ENCODE measurements around the gene ARPP21.
A peak's percentile ranks its signal among the peaks of the same experiment; 100 is the strongest.

The ARPP21 gene

GRCh38 chr3:35745802-35746484 is 106.6 kb downstream of the ARPP21 start:
- TF ChIP-seq GATA3 (IDR thresholded peaks at IDR 0.05; ENCODE audit: low read depth, low read length) = no peak

- TF ChIP-seq GATA2 (IDR thresholded peaks at IDR 0.05; ENCODE audit: low read depth, low read length) = no peak
- TF ChIP-seq GATA3 (IDR thresholded peaks at IDR 0.05; ENCODE audit: low read depth, low read length) = no peak
These were observed 107.2 kb downstream of the ARPP21 start for GRCh38 chr3:35746492-35746891.

GRCh38 chr3:35748144-35748543 is 108.8 kb downstream of the ARPP21 start:
- TF ChIP-seq GATA2 (IDR thresholded peaks at IDR 0.05; ENCODE audit: low read depth, low read length) = no peak
- TF ChIP-seq GATA3 (IDR thresholded peaks at IDR 0.05; ENCODE audit: low read depth, low read length) = no peak

- TF ChIP-seq GATA2 (IDR thresholded peaks at IDR 0.05; ENCODE audit: low read depth, low read length) (no peak), GATA3 (IDR thresholded peaks at IDR 0.05; ENCODE audit: low read depth, low read length) (no peak)
These were observed 111.9 kb downstream of the ARPP21 start for GRCh38 chr3:35751207-35751606.

GRCh38 chr3:35757991-35758757 is 118.8 kb downstream of the ARPP21 start:
- TF ChIP-seq GATA3 (IDR thresholded peaks at IDR 0.05; ENCODE audit: low read depth, low read length) = no peak
- no peak for TF ChIP-seq GATA2 (IDR thresholded peaks at IDR 0.05; ENCODE audit: low read depth, low read length)

- no peak for TF ChIP-seq GATA3 (IDR thresholded peaks at IDR 0.05; ENCODE audit: low read depth, low read length)
These were observed 120.8 kb downstream of the ARPP21 start for GRCh38 chr3:35760146-35760545.

GRCh38 chr3:35761311-35761710 is 122.0 kb downstream of the ARPP21 start:
- TF ChIP-seq GATA2 (IDR thresholded peaks at IDR 0.05; ENCODE audit: low read depth, low read length) (no peak), GATA3 (IDR thresholded peaks at IDR 0.05; ENCODE audit: low read depth, low read length) (no peak)

GRCh38 chr3:35772381-35773015 is 133.2 kb downstream of the ARPP21 start:
- TF ChIP-seq GATA2 (IDR thresholded peaks at IDR 0.05; ENCODE audit: low read depth, low read length) (no peak), GATA3 (IDR thresholded peaks at IDR 0.05; ENCODE audit: low read depth, low read length) (no peak)

- TF ChIP-seq GATA2 (IDR thresholded peaks at IDR 0.05; ENCODE audit: low read depth, low read length) (no peak), GATA3 (IDR thresholded peaks at IDR 0.05; ENCODE audit: low read depth, low read length) (no peak)
These were observed 134.1 kb downstream of the ARPP21 start for GRCh38 chr3:35773417-35773816.

- no peak for TF ChIP-seq GATA3 (IDR thresholded peaks at IDR 0.05; ENCODE audit: low read depth, low read length)
- no peak for TF ChIP-seq GATA2 (IDR thresholded peaks at IDR 0.05; ENCODE audit: low read depth, low read length)
These were observed 137.0 kb downstream of the ARPP21 start for GRCh38 chr3:35776346-35776745.

- TF ChIP-seq GATA3 (IDR thresholded peaks at IDR 0.05; ENCODE audit: low read depth, low read length) (no peak), GATA2 (IDR thresholded peaks at IDR 0.05; ENCODE audit: low read depth, low read length) (no peak)
These were observed 137.7 kb downstream of the ARPP21 start for GRCh38 chr3:35777065-35777464.

- peak; percentile 82 for TF ChIP-seq GATA3 (IDR thresholded peaks at IDR 0.05; ENCODE audit: low read depth, low read length)
- 0 out of 2 replicates have a peak, but pooled peaks have one; percentile 24 for TF ChIP-seq GATA2 (IDR thresholded peaks at IDR 0.05; ENCODE audit: low read depth, low read length)
These were observed 138.5 kb downstream of the ARPP21 start for GRCh38 chr3:35777563-35778554.

- TF ChIP-seq GATA2 (IDR thresholded peaks at IDR 0.05; ENCODE audit: low read depth, low read length) (no peak), GATA3 (IDR thresholded peaks at IDR 0.05; ENCODE audit: low read depth, low read length) (no peak)
These were observed 140.3 kb downstream of the ARPP21 start for GRCh38 chr3:35779611-35780010.

GRCh38 chr3:35780800-35781199 is 141.5 kb downstream of the ARPP21 start:
- no peak for TF ChIP-seq GATA3 (IDR thresholded peaks at IDR 0.05; ENCODE audit: low read depth, low read length)
- TF ChIP-seq GATA2 (IDR thresholded peaks at IDR 0.05; ENCODE audit: low read depth, low read length) = no peak
